K562 (cell line): ENCODE data around the gene INKA2. TPM values are rescaled to one million over a fixed set of nuclear protein-coding genes. Genes with fewer than 3 reads are reported as not detected.

ENCODE experiments used
- ADNP ChIP-seq: fragments of 200-800 bp; sonication (Bioruptor generic); IDR thresholded peaks from 2 replicates; pipeline ENCODE4 v1.6.1; 2016; ENCODE audit warnings: missing genetic modification characterization, missing compliant biosample characterization
- ELF4 ChIP-seq: fragments of 450-650 bp; formaldehyde crosslinking; IDR thresholded peaks from 2 replicates; pipeline ENCODE4 v1.4.0; 2022; ENCODE audit warnings: missing genetic modification characterization
- ETV6 ChIP-seq, 3 experiments: fragments of 150-350 bp in 1 of 3; sonication (generic) in 1 of 3; formaldehyde crosslinking in 1 of 3; IDR thresholded peaks; 2 replicates each; pipeline versions ENCODE4 v1.6.1 to v1.8.0; 2014 to 2022; ENCODE audit warnings: borderline replicate concordance in 2 of 3, low read depth in 2 of 3, antibody characterized with exemption in 1 of 3, low read length in 1 of 3, mild to moderate bottlenecking in 1 of 3, missing genetic modification reagents in 1 of 3
- FOXJ3 ChIP-seq: sonication (generic); formaldehyde crosslinking; IDR thresholded peaks from 2 replicates; pipeline ENCODE4 v1.4.0; 2020; ENCODE audit warnings: mild to moderate bottlenecking, missing genetic modification reagents
- GABPA ChIP-seq: fragments of 200-800 bp; sonication (Bioruptor generic); conservative IDR thresholded peaks from 2 replicates; pipeline ENCODE4 v1.6.1; 2016; ENCODE audit warnings: low read depth, missing genetic modification characterization, missing compliant biosample characterization
- HMG20A ChIP-seq: fragments of 450-650 bp; formaldehyde crosslinking; conservative IDR thresholded peaks from 2 replicates; pipeline ENCODE4 v1.4.0; 2020; ENCODE audit warnings: mild to moderate bottlenecking, mixed read lengths
- HNRNPH1 ChIP-seq: fragments of 200-400 bp; formaldehyde crosslinking; optimal IDR thresholded peaks from 2 replicates; pipeline ENCODE3; 2017; ENCODE audit warnings: low read depth, mild to moderate bottlenecking, low read length, moderate library complexity
- SIRT6 ChIP-seq: IDR thresholded peaks from one replicate; pipeline ENCODE4 v1.6.1; 2012; ENCODE audit warnings: low read depth, mild to moderate bottlenecking, control low read depth, inconsistent platforms, low read length, moderate library complexity
- YBX1 ChIP-seq: fragments of 450-650 bp; IDR thresholded peaks from 2 replicates; pipeline ENCODE4 v1.7.1; 2016; ENCODE audit warnings: mild to moderate bottlenecking
- ZNF133 ChIP-seq: fragments of 250-450 bp; sonication (Bioruptor Pico); IDR thresholded peaks from 2 replicates; pipeline ENCODE4 v1.4.0; 2020; ENCODE audit warnings: mild to moderate bottlenecking
- polyA plus RNA-seq, 8 experiments: library from polyadenylated mRNA; depleted of rRNA in 4 of 8; stranded (reverse) in 5 of 8; unstranded in 3 of 8; fragments of >200 nt; fragmentation: Nextera tagmentation in 2 of 8; fragmentation: Illumina TruSeq in 1 of 8; extraction: Ambion mirVana in 2 of 8; extraction: Trizol in 1 of 8; gene quantifications; 2 replicates each; pipeline versions ENCODE4 v1.2.1 to v1.2.3, GENCODE V29; 2011 to 2014; ENCODE audit warnings: inconsistent platforms in 1 of 8, missing spikeins in 1 of 8
- total RNA-seq, 7 experiments: library from RNA; depleted of rRNA in 6 of 7; stranded (reverse); fragments of >200 nt in 6 of 7; fragmentation: Illumina TruSeq in 2 of 7; extraction: Trizol in 2 of 7; gene quantifications; 2 replicates each; pipeline versions ENCODE4 v1.2.1 to v1.2.3, GENCODE V29; 2011 to 2021; ENCODE audit warnings: low replicate concordance in 1 of 7
- TF ChIP-seq, protein P1 (sequence below): fragments of 250-450 bp; sonication (Bioruptor Pico); IDR thresholded peaks from 2 replicates; pipeline ENCODE4 v1.9.0; 2021; ENCODE audit warnings: mild to moderate bottlenecking, inconsistent platforms
- TF ChIP-seq, protein P2 (sequence below), 2 experiments: fragments of 450-650 bp; IDR thresholded peaks; 2 replicates each; pipeline ENCODE4 v1.6.1; 2016; ENCODE audit warnings: mild to moderate bottlenecking in 2 of 2, borderline replicate concordance in 1 of 2, low read depth in 1 of 2, moderate library complexity in 1 of 2
- TF ChIP-seq, protein P3 (sequence below): fragments of 450-650 bp; conservative IDR thresholded peaks from 2 replicates; pipeline ENCODE4 v1.6.1; 2016; ENCODE audit warnings: missing genetic modification characterization, low read depth, mild to moderate bottlenecking, missing compliant biosample characterization, moderate library complexity

Gene INKA2
- total and polyA plus RNA-seq, 9 of the 15 experiments (the other 6 are each of a cell fraction or from before 2014, with no cell fraction given), result 0.04 to 1.4 (median 0.26) TPM; not detected in 1

DNA sequence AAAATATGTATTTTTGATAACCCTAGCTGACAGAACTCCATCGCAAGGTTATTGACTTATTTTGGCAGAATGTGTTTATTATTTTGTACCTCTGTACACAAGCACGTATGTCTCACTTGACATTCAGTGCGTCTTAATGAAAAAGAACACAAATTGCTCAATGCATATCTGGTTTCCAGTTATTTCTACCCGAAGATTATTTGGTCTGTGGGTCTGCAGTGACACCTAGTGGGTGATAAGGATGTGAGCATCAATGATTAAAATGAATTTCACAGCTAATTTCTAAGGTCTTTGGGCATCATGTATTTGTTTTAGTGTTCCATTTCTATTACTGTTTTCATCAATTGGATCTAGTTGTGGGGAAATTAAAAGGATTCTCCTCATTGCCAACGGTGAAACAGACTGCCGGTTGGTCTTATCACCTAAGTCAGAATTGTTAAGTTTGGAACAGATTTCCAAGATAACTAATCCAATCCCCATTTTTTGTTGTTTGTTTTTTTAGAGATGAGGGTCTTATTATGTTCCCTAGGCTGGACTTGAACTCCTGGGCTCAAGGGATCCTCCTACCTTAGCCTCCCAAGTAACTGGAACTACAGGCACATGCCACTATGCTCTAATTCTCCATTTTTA is 30.4 kb upstream of the INKA2 start (continued):
- TF ChIP-seq ETV6 (IDR thresholded peaks at IDR 0.05; ENCODE audit: borderline replicate concordance in 1 of 2, low read depth in 2 of 2, low read length in 1 of 2) (no peak), ETV6 (CRISPR knock-in tag; IDR thresholded peaks at IDR 0.05; ENCODE audit: borderline replicate concordance) (no peak), ADNP (tag) (no peak), FOXJ3 (CRISPR knock-in tag) (no peak), YBX1 (no peak), HMG20A (no peak), HNRNPH1 (no peak), SIRT6 (no peak), ELF4 (CRISPR knock-in tag) (no peak), ZNF133 (CRISPR knock-in tag) (no peak), GABPA (tag) (no peak)
- TF ChIP-seq, protein P1, sequence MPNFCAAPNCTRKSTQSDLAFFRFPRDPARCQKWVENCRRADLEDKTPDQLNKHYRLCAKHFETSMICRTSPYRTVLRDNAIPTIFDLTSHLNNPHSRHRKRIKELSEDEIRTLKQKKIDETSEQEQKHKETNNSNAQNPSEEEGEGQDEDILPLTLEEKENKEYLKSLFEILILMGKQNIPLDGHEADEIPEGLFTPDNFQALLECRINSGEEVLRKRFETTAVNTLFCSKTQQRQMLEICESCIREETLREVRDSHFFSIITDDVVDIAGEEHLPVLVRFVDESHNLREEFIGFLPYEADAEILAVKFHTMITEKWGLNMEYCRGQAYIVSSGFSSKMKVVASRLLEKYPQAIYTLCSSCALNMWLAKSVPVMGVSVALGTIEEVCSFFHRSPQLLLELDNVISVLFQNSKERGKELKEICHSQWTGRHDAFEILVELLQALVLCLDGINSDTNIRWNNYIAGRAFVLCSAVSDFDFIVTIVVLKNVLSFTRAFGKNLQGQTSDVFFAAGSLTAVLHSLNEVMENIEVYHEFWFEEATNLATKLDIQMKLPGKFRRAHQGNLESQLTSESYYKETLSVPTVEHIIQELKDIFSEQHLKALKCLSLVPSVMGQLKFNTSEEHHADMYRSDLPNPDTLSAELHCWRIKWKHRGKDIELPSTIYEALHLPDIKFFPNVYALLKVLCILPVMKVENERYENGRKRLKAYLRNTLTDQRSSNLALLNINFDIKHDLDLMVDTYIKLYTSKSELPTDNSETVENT (CRISPR knock-in tag), result no peak
- TF ChIP-seq, protein P2, sequence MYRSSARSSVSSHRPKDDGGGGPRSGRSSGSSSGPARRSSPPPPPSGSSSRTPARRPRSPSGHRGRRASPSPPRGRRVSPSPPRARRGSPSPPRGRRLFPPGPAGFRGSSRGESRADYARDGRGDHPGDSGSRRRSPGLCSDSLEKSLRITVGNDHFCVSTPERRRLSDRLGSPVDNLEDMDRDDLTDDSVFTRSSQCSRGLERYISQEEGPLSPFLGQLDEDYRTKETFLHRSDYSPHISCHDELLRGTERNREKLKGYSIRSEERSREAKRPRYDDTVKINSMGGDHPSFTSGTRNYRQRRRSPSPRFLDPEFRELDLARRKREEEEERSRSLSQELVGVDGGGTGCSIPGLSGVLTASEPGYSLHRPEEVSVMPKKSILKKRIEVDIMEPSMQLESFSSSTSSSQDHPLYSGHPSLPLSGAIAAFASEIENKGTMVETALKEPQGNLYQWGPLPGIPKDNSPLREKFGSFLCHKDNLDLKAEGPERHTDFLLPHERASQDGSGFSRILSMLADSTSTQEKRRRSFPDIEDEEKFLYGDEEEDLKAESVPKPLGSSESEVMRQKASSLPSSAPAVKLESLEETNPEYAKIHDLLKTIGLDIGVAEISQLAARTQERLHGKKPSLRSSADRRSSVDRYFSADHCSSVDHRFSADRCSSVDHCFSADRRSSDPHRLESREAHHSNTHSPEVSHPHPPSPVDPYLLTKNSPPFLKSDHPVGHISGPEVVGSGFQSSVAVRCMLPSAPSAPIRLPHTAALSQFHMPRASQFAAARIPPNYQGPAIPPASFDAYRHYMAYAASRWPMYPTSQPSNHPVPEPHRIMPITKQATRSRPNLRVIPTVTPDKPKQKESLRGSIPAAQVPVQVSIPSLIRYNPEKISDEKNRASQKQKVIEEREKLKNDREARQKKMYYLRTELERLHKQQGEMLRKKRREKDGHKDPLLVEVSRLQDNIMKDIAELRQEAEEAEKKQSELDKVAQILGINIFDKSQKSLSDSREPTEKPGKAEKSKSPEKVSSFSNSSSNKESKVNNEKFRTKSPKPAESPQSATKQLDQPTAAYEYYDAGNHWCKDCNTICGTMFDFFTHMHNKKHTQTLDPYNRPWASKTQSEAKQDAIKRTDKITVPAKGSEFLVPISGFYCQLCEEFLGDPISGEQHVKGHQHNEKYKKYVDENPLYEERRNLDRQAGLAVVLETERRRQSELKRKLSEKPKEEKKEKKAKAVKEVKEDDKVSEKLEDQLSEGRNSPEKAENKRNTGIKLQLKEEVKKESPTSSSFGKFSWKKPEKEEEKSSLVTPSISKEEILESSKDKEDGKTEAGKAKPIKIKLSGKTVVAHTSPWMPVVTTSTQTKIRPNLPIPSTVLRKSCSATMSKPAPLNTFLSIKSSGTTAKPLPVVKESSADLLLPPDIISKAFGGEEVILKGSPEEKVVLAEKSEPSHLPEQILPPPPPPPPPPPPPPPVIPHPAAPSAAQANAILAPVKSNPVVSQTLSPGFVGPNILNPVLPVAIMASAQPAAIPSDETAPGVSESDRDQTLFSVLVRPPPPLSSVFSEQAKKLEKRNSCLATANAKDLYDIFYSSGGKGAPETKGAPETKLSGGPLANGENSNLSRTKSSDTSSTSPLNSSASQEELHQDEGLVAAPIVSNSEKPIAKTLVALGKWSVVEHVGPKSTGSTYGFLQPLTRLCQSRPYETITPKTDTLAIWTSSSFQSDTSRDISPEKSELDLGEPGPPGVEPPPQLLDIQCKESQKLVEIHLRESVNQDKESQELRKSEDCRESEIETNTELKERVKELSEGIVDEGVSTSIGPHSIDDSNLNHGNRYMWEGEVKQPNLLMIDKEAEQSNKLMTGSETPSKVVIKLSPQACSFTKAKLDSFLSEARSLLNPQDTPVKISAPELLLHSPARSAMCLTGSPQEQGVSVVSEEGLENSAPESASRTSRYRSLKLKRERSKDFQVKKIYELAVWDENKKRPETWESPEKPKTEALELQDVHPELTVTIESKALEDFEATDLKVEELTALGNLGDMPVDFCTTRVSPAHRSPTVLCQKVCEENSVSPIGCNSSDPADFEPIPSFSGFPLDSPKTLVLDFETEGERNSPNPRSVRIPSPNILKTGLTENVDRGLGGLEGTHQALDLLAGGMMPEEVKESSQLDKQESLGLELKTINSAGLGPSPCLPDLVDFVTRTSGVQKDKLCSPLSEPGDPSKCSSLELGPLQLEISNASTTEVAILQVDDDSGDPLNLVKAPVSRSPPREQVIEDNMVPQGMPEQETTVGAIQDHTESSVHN (IDR thresholded peaks at IDR 0.05; ENCODE audit: borderline replicate concordance in 1 of 2, low read depth in 1 of 2), result no peak
- TF ChIP-seq, protein P3, sequence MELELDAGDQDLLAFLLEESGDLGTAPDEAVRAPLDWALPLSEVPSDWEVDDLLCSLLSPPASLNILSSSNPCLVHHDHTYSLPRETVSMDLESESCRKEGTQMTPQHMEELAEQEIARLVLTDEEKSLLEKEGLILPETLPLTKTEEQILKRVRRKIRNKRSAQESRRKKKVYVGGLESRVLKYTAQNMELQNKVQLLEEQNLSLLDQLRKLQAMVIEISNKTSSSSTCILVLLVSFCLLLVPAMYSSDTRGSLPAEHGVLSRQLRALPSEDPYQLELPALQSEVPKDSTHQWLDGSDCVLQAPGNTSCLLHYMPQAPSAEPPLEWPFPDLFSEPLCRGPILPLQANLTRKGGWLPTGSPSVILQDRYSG (tag), result no peak
